Measurements from ENCODE around the gene TNS1.

- TF ChIP-seq SP1 (CRISPR knock-in tag; conservative IDR thresholded peaks at IDR 0.05), result no peak
- TF ChIP-seq CTCF (IDR thresholded peaks at IDR 0.05), result no peak
- TF ChIP-seq PRDM15 (CRISPR knock-in tag; IDR thresholded peaks at IDR 0.05), result no peak
- TF ChIP-seq ATF3 (CRISPR knock-in tag; conservative IDR thresholded peaks at IDR 0.05), result no peak
- TF ChIP-seq TEAD4 (CRISPR knock-in tag; IDR thresholded peaks at IDR 0.05), result no peak
- no peak for TF ChIP-seq E2F4 (CRISPR knock-in tag; IDR thresholded peaks at IDR 0.05; ENCODE audit: borderline replicate concordance, low read depth)
- no peak for TF ChIP-seq E2F5 (CRISPR knock-in tag; IDR thresholded peaks at IDR 0.05)
- no peak for TF ChIP-seq MYBL2 (CRISPR knock-in tag; IDR thresholded peaks at IDR 0.05)
These were observed 132.2 kb downstream of the TNS1 start for GRCh38 chr2:217870528-217871011.

Measured in WTC11 (cell line).